Kidney tubule cell (primary cell): ENCODE results near the gene AADACL3.
A peak's percentile ranks its signal among the peaks of the same experiment; 100 is the strongest.
"Not testable (repeated sequence)": the region's sequence is repeated elsewhere in the genome, so short reads cannot be mapped to it uniquely, and the experiment has no call there.

Source experiments
- DNase-seq: peaks from one replicate; pipeline ENCODE4 v3.0.0-alpha.2; 2018; ENCODE audit warnings: low spot score

Gene AADACL3

GRCh38 chr1:12714710-12715475, 1.0 kb upstream of the AADACL3 start:
- DNase-seq: no peak

DNA sequence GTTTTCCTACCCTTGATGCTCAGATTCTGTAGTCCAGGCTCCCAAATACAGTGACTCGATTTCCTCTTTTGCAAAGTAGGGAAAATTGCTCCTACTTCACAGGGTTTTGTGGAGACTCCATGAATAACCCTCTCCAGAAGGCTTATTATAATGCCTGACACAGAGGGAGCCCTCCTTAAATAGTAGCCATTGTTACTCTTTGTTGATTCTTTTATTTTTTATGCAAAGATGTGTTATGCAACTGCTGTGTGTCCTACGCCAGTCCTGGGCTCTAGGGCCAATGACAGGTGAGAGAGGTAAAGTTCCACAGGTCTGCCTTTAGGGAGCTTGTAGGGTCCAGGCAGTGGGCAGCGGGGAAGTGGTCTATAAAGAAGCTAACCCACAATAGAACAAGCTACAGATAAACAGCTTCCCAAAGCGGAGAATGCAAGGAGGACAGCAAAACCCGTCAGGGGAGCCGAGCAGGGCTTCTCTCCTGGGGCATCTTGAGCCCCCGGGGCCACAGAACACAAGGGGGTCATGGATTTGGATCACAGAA, 1.5 kb downstream of the AADACL3 start:
- no peak for DNase-seq

GRCh38 chr1:12722626-12723025, 6.7 kb downstream of the AADACL3 start:
- no peak for DNase-seq

GRCh38 chr1:12728391-12728790, 12.5 kb downstream of the AADACL3 start:
- DNase-seq: no peak

- DNase-seq: peak; percentile 59
Observed at GRCh38 chr1:12730156-12730555, 14.2 kb downstream of the AADACL3 start.

- not testable (repeated sequence) for DNase-seq
Observed at GRCh38 chr1:12731084-12731483, 15.2 kb downstream of the AADACL3 start.

DNA sequence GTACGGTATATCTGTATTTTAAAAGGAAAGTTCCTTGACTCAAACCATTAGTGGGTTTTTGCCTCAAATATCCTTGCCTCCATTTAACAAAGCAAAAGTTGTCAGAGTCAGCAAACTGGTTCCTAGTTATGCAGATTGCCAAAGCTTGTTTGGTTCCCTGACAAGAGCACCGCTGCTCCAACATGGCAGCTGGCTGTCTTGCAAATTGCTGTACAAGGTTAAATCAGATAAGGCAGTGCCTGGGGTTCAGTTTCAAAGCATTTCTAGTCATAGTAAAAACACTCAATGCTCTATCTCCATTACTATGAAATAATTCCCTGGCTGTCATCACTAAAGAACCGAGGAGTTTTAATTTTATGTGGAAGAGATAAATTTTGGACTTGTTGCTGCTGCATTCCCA, 18.7 kb downstream of the AADACL3 start:
- DNase-seq: no peak

DNA sequence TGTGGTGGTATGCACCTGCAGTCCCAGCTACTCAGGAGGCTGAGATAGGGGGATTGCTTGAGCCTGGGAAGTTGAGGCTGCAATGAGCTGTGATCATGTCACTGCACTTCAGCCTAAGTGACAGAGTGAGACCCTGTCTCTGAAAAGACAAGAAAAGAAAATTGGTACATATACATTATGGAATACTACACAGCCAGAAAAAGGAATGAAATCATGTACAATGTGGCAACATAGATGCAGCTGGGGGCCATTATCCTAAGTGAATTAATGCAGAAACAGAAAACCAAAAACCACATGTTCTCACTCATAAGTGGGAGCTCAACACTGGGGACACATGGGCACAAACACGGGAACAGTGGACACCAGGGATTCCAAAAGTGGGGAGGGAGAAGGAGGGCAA, 23.0 kb downstream of the AADACL3 start:
- no peak for DNase-seq

GRCh38 chr1:12739613-12740012, 23.7 kb downstream of the AADACL3 start:
- no peak for DNase-seq

- DNase-seq: no peak
Observed at GRCh38 chr1:12741946-12742345, 26.0 kb downstream of the AADACL3 start.

- DNase-seq: no peak
Observed at GRCh38 chr1:12745126-12745991, 29.4 kb downstream of the AADACL3 start.

- DNase-seq: no peak
Observed at GRCh38 chr1:12745992-12746323, 30.0 kb downstream of the AADACL3 start, which contains the start of gene CFAP107. Gene CFAP107 (plus strand): TSS chr1:12746200. CDS start chr1:12746431, 231 bp downstream.

DNA sequence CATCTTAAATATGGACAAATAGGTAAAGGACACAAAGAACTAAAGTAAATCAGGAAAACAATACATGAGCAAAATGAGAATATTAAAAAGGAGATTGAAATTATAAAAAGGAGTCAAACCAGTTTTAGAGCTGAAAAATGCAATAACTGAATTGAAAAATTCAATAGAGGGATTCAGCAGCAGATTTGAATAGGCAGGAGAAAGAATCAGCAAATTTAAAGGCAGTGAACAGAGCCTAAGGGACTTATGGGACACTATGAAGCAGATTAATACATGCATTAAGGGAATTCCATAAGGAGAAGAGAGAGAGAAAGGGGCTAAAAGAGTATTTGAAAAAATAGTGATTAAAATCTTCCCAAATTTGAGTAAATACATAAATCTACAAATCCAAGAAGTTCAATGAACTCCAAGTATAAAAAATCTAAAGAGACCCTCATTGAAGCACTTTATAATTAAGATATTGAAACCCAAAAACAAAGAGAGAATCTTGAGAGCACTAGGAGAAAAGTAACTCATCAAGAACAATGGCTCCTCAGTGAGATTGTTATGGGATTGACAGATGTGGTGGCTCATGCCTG, 33.0 kb downstream of the AADACL3 start:
- DNase-seq: no peak

- DNase-seq: no peak
Observed at GRCh38 chr1:12754738-12755137, 38.8 kb downstream of the AADACL3 start.

GRCh38 chr1:12756273-12756672, 40.4 kb downstream of the AADACL3 start:
- peak; percentile 13 for DNase-seq

- no peak for DNase-seq
Observed at GRCh38 chr1:12756768-12757413, 41.0 kb downstream of the AADACL3 start.

GRCh38 chr1:12757836-12758235, 41.9 kb downstream of the AADACL3 start:
- no peak for DNase-seq

GRCh38 chr1:12760256-12760795, 44.4 kb downstream of the AADACL3 start:
- DNase-seq: no peak

GRCh38 chr1:12761781-12762180, 45.9 kb downstream of the AADACL3 start:
- DNase-seq: no peak

DNA sequence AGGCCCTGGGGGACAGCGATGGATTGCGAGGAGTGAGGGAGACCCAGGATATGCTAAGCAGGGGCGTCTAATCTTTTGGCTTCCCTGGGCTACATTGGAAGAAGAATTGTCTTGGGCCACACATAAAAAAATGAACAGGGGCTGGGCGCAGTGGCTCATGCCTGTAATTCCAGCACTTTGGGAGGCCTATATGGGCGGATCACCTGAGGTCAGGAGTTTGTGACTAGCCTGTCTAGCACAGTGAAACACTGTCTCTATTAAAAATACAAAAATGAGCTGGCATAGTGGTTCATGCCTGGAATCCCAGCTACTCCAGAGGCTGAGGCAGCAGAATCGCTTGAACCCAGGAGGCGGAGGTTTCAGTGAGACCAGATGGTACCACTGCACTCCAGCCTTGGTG, 46.9 kb downstream of the AADACL3 start:
- DNase-seq: no peak

DNA sequence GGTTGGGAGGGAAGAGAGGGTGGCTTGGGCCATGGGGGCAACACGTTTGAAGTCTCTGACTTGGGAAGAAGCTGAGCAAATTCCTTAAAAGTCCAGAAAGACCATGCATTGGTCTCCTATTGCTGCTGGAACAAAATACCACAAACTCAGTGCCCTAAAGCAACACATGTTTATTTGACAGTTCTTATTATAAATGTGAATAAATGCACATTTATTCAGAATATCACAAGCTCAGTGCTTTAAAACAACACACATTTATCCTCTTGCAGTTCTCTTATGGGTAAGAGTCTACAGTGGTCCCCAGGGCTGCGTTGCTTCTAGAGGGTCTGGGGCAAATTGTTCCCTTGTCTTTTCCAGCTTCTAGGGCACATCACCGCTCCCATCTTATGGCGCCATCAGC, 47.6 kb downstream of the AADACL3 start:
- no peak for DNase-seq

DNA sequence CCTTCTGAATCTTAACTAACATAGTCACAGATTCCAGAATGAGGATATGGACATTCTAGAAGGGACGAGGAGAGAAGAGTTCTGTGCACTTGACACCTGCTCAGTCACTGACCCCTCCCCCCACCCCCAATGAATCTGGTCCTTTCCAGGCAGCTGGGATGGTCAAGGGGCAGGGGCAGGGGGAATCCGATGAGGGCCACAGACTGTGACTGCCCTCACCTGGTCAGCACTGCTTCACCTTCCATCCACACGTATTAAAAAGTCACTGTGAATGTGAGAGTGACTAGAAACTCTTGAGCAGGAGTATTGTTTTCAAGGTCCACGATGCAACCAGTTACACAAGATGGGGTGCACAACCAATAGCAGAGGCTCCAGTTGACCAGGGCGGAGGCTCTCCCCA, 48.1 kb downstream of the AADACL3 start:
- DNase-seq: no peak
